IPS DF 4.7 (cell line): Measurements from ENCODE around the gene MRTO4.
"Not testable (repeated sequence)": the region's sequence is repeated elsewhere in the genome, so short reads cannot be mapped to it uniquely, and the experiment has no call there.

Experiments used
- DNase-seq: peaks from one replicate; pipeline ENCODE4 v3.0.0-alpha.2; 2013; ENCODE audit warnings: low spot score; ENCODE audit errors: extremely low read depth

The MRTO4 gene

GRCh38 chr1:19269427-19270342, 18.1 kb downstream of the MRTO4 start:
- DNase-seq = not testable (repeated sequence)

DNA sequence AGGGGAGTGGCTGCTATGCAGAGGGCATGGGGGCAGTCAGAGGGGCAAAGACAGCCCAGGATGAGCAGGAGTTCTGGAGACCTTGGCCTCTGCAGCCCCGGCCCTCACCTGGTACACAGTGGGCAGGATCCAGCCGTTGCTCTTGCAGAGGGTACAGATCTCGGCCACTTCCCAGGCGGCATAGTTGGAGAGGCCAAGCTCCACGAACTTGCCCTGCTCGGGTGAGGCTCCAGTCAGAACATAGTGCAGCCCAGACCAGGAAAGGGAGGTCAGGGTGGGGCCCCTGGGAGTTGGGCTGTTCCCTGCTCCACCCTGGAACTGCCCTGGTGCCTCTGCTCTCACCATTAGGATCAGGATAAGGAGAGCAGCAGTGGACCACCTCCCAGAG, 18.7 kb downstream of the MRTO4 start:
- not testable (repeated sequence) for DNase-seq

DNA sequence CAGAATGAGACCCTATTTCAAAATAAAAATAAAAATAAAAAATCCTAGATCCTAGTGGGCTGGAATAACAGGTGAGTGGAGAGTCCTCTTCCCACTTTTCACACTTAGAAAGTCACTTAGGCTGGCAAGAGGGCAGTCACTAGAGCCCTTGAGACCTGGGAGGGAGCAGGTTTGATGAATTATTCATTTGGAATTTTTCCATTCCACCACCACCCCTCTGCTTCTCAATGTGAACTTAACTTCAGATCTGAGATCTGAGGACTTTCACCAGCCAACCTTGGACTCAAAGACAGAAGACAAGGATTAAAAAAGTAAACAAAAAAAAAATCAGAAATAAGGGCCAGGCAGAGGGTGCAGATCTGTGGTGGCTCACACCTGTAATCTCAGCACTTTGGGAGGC, 20.5 kb downstream of the MRTO4 start:
- no peak for DNase-seq

DNA sequence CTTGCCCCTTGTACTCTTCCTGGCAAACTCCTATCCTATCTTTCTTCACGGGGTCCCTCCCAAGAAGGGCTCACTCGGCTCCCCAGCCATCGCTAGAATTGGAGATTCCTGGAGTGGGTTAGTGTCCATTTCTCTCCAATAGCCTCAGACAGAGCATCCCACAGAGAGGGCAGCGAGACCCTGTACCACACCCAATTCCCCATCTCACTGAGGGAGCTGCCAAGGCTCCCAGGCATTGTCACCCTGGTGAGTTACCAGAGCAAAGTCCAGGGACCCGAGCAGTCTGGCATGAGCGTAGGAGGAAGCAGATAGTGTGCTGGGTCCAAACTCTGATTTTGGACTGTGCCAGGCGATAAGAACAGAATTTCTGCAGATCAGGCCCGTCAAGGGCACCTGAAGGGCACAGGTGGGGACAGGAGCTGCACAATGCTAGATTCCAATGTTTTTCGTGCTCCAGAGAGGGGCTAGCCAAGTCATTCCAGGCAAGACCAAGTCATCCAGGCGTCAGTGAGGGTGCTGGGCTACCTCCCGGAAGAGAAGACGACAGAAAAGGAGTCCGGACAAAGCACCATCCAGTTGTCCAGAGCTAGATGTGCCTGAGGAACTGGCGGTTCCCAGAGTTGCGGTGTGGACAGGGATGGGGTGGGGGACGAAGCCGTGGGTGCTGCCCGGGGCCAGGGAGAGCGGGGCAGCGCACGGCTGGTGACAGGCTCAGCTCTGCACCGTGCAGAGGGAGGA, 21.7 kb downstream of the MRTO4 start:
- DNase-seq = no peak

DNA sequence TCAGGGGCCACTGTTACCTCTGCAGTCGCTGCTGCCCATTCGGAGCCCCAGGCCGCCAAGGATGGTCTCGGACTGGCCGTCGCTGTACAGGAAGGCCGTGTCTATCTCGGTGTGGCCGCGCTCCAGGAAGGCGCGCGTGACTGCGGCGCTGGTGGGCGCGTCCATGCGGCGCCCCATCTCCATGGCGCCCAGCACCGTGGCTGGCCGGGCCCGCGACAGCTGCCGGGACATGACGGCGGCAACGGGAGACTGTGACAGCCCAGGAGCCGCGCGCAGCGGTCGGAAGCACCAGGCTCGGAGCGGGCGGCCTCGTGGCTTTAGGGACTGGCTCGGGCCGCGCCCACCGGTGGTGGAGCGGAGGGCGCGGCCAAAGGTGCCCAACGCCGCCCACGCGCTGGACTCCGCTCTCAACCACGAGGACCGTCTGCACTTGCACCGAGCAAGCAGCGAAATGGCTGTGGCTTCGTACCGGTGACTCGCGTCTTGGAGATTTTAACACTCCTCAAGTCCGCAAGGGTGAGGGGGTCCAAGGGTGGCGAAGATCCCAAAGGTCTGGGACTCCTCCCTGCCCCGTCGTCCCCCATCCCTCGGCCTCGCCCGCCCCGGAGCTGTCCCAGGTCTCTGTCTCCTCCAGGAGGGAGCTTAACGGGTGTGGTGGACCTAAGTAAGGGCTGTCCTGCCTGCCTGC, 22.4 kb downstream of the MRTO4 start:
- DNase-seq = not testable (repeated sequence)

DNA sequence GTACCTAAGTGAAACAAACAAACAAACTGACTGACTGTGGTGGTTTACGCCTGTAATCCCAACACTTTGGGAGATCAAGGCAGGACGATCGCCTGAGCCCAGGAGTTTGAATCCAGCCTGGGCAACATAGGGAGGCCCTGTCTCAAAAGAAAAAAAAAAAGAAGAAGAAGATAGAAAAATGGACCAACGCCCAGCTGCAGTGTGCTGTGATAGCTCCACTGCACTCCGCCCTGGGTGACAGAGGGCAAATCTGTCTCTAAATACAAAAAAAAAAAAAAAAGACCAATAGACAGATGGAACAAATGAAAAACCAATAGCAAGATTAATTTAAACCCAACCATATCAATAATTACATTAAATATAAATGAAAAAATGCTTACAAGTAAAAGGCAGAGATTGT, 23.0 kb downstream of the MRTO4 start:
- DNase-seq = no peak

DNA sequence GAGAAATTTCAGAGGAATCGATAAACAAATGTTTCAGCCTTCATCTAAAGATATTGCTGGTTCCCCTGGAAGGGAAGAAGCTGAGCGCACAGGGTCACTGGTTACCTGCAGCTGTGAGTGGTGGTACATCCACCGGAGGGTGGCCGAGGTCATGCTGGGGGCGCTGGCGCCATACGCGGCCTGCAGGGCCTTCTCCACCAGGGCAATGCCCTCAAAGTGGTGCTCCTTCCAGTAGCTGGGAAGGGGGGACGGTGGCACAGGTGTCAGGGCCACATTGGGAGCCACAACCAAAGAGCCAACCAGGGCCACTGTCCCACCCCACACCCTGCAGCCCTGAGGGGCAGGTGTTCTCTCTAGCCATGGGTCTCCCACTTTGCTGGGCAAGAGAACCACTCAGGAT, 32.3 kb downstream of the MRTO4 start:
- DNase-seq = no peak

GRCh38 chr1:19284881-19285280, 33.3 kb downstream of the MRTO4 start:
- no peak for DNase-seq

GRCh38 chr1:19285366-19285765, 33.8 kb downstream of the MRTO4 start:
- not testable (repeated sequence) for DNase-seq

DNA sequence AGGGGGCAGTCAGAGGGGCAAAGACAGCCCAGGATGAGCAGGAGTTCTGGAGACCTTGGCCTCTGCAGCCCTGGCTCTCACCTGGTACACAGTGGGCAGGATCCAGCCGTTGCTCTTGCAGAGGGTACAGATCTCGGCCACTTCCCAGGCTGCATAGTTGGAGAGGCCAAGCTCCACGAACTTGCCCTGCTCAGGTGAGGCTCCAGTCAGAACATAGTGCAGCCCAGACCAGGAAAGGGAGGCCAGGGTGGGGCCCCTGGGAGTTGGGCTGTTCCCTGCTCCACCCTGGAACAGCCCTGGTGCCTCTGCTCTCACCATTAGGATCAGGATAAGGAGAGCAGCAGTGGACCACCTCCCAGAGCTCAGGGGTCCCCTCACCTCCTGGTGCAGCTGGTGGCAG, 34.2 kb downstream of the MRTO4 start:
- not testable (repeated sequence) for DNase-seq

- no peak for DNase-seq
Measured at GRCh38 chr1:19287436-19288185, 36.0 kb downstream of the MRTO4 start.

DNA sequence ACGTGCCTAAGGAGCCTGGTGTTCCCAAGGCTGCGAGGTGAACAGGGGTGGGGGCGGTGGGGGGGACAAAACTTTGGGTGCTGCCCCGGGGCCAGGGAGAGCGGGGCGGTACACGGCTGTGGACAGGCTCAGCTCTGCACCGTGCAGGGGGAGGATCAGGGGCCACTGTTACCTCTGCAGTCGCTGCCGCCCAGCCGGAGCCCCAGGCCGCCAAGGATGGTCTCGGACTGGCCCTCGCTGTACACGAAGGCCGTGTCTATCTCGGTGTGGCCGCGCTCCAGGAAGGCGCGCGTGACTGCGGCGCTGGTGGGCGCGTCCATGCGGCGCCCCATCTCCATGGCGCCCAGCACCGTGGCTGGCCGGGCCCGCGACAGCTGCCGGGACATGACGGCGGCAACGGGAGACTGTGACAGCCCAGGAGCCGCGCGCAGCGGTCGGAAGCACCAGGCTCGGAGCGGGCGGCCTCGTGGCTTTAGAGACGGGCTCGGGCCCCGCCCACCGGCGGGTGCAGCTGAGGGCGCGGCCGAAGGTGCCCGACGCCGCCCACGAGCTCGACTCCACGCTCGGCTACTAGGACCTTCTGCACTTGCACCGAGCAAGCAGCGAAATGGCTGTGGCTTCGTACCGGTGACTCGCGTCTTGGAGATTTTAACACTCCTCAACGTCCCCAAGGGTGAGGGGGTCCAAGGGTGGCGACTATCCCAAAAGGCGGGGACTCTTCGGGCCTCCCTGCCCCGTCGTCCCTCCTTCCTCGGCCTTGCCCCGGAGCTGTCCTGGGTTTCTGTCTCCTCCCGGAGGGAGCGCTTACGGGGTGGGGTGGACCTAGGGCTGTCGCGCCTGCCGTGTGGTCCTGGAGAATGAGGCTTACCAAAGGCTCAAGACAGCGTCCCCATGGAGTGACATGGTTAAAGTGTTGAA, 37.0 kb downstream of the MRTO4 start, which contains the start of gene AKR7A3:
Gene AKR7A3 (minus strand): TSS at position 447 of the 918 bp plus-strand sequence. CDS start 61 bp downstream, at position 386.
- DNase-seq = not testable (repeated sequence)

GRCh38 chr1:19289244-19289643, 37.6 kb downstream of the MRTO4 start:
- no peak for DNase-seq

DNA sequence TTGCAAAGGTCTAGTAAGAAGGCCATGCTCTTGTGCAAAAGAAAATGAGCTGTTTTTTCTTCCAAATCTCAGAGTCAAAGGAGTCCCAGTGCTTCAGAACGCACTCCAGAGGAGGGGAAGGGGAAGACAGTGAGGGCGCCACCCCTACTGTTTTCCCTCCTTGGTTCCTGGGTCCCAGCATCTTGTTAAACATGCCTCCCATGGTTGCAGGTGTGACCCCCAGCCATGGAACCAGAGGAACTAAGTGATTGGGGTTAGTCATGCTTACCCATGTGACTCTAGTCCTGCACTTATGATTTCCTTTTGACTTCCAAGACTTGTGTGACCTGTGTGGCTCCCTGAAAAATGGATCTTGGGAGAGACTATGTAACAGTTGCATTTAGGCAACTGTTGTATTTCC, 43.0 kb downstream of the MRTO4 start:
- DNase-seq = no peak

DNA sequence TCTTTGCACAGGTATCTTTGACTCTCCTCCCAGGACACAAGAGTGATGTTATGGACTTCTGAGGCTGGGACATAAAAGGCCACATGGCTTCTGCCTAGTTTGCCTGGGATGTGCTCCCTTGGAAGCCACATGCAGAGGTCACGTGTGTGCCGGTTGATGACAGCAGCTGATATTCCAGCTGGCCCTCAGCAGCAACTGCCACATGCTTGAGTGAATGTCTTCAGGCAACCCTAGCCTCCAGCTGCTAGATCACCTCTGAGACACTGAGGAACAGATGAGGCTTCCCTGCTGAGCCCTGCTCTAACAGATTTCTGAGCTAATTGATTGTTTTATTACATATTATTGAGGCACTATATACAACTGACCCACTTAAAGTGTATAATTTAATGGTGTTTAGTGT, 48.6 kb downstream of the MRTO4 start:
- no peak for DNase-seq

GRCh38 chr1:19304081-19304480, 52.5 kb downstream of the MRTO4 start:
- not testable (repeated sequence) for DNase-seq

- DNase-seq = no peak
Measured at GRCh38 chr1:19305880-19306279, 54.3 kb downstream of the MRTO4 start.

GRCh38 chr1:19306941-19307340, 55.3 kb downstream of the MRTO4 start:
- DNase-seq = no peak

- DNase-seq = no peak
Measured at GRCh38 chr1:19307794-19308508, 56.3 kb downstream of the MRTO4 start.
